Stimulated activated naive B cell treated with anti-CD40 and anti-IgM and Interleukin-4, amounts not matched to agents 10 μg/mL and 1 μg/mL and 100 μg/mL, for 72 hours (primary cell): ENCODE data around the gene MYOM3.

Experiments used
- ATAC-seq, 2 donors: fragments of 150-1000 bp; cut with Tn5 transposase; replicated peaks; 2 replicates each; pipeline ENCODE4 v1.10.0; 2021; ENCODE audit warnings: moderate library complexity in 1 of 2
- DNase-seq: peaks from one replicate; pipeline ENCODE4 v3.0.0; 2021
- H3K27ac Mint-ChIP-seq: one replicate; pipeline ENCODE4 v1.8.0; 2022; ENCODE audit warnings: mild to moderate bottlenecking, mixed read lengths
- H3K27me3 Mint-ChIP-seq, 2 donors: one replicate each; pipeline ENCODE4 v1.8.0; 2022; ENCODE audit warnings: mixed read lengths in 2 of 2
- H3K36me3 Mint-ChIP-seq, 2 donors: one replicate each; pipeline ENCODE4 v1.8.0; 2022; ENCODE audit warnings: mixed read lengths in 2 of 2, mild to moderate bottlenecking in 1 of 2
- H3K4me1 Mint-ChIP-seq, 2 donors: one replicate each; pipeline ENCODE4 v1.8.0; 2022; ENCODE audit warnings: mixed read lengths in 2 of 2, mild to moderate bottlenecking in 1 of 2
- H3K4me3 Mint-ChIP-seq, 2 donors: one replicate each; pipeline ENCODE4 v1.8.0; 2022; ENCODE audit warnings: mild to moderate bottlenecking in 2 of 2, mixed read lengths in 2 of 2, moderate library complexity in 1 of 2
- H3K9me3 Mint-ChIP-seq, 2 donors: one replicate each; pipeline ENCODE4 v1.8.0; 2022; ENCODE audit warnings: mixed read lengths in 2 of 2, mild to moderate bottlenecking in 1 of 2

Gene MYOM3

DNA sequence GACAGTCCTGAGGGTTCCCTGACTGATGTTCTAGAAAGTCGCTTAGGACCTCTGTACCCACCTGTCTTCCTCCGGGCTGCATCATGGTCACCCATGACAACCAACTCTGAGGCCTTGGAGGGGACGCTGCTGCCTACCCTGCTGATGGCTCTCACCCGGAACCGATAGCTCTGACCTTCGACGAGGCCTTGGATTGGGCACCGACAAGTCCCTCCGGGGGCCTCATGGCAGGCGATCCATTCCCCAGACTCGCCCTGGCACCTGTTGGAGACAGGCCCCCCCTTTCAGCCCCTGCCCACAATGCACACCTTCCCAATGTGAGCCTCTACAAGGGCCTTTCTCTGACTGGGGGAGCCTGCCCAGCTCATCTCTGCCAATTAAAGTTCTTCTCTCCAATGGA lies 21.2 kb downstream of the MYOM3 start:
- H3K27me3 Mint-ChIP-seq, result peaks cover 4 to 18% of the 10 kb centered on the region in 2 donors
- DNase-seq (no peak), ATAC-seq (no peak)
- H3K4me3 Mint-ChIP-seq, result no peak overlapping the region
- no peaks in the 10 kb centered on the region for H3K9me3 Mint-ChIP-seq
- H3K4me1 Mint-ChIP-seq, result no peaks in the 10 kb centered on the region
- H3K27ac Mint-ChIP-seq, result no peak overlapping the region
- H3K36me3 Mint-ChIP-seq, result no peaks in the 10 kb centered on the region

GRCh38 chr1:24089743-24090555 lies 22.0 kb downstream of the MYOM3 start:
- Mint-ChIP-seq H3K4me1 (no peaks in the 10 kb centered on the region), H3K27me3 (peaks cover 6 to 20% of the 10 kb centered on the region in 2 donors), H3K9me3 (no peaks in the 10 kb centered on the region), H3K4me3 (no peak overlapping the region), H3K36me3 (no peaks in the 10 kb centered on the region), H3K27ac (no peak overlapping the region)
- no peak for DNase-seq
- ATAC-seq, result no peak

DNA sequence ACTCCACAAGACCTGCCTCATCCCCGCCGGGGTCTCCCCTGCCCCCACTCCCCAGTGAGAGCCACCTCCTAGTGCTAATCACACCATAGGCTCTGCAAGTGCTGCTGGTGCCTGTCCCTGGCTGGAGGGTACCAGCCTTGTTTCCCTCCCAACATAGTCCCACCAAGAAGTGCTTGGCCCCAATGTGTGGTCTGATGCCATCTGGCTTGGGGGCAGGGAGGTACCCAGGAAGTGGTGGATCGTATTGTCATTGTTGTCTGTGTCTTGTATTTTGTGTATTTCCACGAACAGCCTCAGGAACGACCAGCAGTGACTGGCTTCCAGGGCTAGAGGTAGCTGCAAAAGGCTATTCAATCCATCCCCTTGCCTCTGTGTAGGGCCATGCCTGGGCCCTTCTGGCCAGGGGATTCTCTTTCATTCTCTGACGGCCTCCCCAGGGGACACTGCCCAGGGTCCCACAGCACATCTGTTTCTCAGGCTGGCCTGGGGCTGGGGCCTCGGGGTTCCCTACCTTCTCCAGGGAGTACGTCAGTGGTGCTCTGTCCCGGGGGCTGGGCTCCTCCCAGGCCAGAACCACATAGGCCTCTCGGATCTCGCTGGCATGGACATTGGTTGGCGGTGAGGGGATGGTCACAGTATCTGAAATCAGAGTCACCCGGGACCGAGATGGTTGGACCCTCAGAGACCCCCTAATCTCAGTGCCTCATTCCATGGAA lies 22.8 kb downstream of the MYOM3 start:
- H3K27ac Mint-ChIP-seq, result no peak overlapping the region
- ATAC-seq, result no peak
- DNase-seq, result no peak
- H3K4me1 Mint-ChIP-seq, result no peaks in the 10 kb centered on the region
- H3K27me3 Mint-ChIP-seq, result peaks cover 6 to 19% of the 10 kb centered on the region in 2 donors
- no peak overlapping the region for H3K4me3 Mint-ChIP-seq
- no peaks in the 10 kb centered on the region for H3K36me3 Mint-ChIP-seq
- no peaks in the 10 kb centered on the region for H3K9me3 Mint-ChIP-seq

DNA sequence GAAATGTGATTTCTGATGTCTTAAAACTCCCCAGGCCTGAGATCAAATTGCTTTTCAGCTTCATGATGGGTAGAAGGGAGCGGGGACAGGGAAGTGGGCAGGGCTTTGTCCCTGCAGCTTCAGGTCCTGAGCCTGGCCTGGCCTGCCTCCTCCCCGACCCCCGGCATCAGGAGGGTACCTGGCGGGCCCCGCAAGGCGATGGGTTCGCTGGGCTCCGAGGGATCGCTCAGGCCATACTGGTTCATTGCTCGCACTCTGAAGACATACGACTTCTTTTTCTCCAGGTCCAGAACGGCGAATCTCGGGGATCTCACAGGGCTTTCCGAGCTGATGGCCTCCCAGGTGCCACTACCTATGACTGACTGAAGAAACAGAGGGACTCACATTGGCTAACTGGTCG lies 25.5 kb downstream of the MYOM3 start:
- no peak for ATAC-seq
- H3K27ac Mint-ChIP-seq, result no peak overlapping the region
- no peaks in the 10 kb centered on the region for H3K9me3 Mint-ChIP-seq
- peaks cover 6 to 19% of the 10 kb centered on the region in 2 donors for H3K27me3 Mint-ChIP-seq
- H3K4me1 Mint-ChIP-seq, result no peaks in the 10 kb centered on the region
- DNase-seq, result no peak
- no peaks in the 10 kb centered on the region for H3K36me3 Mint-ChIP-seq
- no peak overlapping the region for H3K4me3 Mint-ChIP-seq

DNA sequence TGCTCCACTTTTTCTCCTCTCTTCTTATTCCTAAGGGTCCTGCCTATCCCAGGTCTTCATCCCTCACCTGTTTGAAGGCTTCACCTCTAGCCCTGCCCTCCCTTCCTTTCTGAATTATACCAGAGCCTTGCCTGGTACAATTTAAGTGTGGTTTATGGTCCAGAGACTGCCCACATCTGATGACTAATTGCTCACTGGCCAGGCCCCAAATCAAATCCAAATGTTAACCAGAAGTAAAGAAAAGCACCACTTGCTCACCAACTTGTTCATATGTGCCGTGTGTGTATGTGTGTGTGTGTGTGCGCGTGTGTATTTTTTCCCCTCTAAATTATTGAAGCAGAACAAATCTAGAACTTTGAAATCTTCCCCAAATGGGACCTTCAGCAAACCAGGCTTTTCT lies 26.4 kb downstream of the MYOM3 start:
- ATAC-seq (no peak), DNase-seq (no peak)
- Mint-ChIP-seq H3K27ac (peak overlapping the region; percentile 9), H3K9me3 (no peaks in the 10 kb centered on the region), H3K27me3 (peaks cover 13 to 25% of the 10 kb centered on the region in 2 donors), H3K4me1 (no peaks in the 10 kb centered on the region), H3K36me3 (no peaks in the 10 kb centered on the region), H3K4me3 (no peak overlapping the region)

- peaks cover 14 to 21% of the 10 kb centered on the region in 2 donors for H3K27me3 Mint-ChIP-seq
- no peak overlapping the region for H3K27ac Mint-ChIP-seq
- ATAC-seq, result no peak
- H3K9me3 Mint-ChIP-seq, result no peaks in the 10 kb centered on the region
- no peak for DNase-seq
- no peaks in the 10 kb centered on the region for H3K4me1 Mint-ChIP-seq
- H3K36me3 Mint-ChIP-seq, result no peaks in the 10 kb centered on the region
- H3K4me3 Mint-ChIP-seq, result no peak overlapping the region
These were observed 26.9 kb downstream of the MYOM3 start for GRCh38 chr1:24085007-24085406.

- no peaks in the 10 kb centered on the region for H3K4me1 Mint-ChIP-seq
- ATAC-seq, result no peak
- DNase-seq, result no peak
- H3K9me3 Mint-ChIP-seq, result no peaks in the 10 kb centered on the region
- H3K27ac Mint-ChIP-seq, result no peak overlapping the region
- H3K27me3 Mint-ChIP-seq, result peaks cover 14 to 19% of the 10 kb centered on the region in 2 donors
- no peaks in the 10 kb centered on the region for H3K36me3 Mint-ChIP-seq
- no peak overlapping the region for H3K4me3 Mint-ChIP-seq
These were observed 27.9 kb downstream of the MYOM3 start for GRCh38 chr1:24084050-24084449.

- Mint-ChIP-seq H3K9me3 (no peaks in the 10 kb centered on the region), H3K27ac (no peak overlapping the region), H3K4me3 (no peak overlapping the region), H3K27me3 (peaks cover 16 to 26% of the 10 kb centered on the region in 2 donors), H3K36me3 (no peaks in the 10 kb centered on the region), H3K4me1 (no peaks in the 10 kb centered on the region)
- ATAC-seq (no peak), DNase-seq (no peak)
These were observed 29.6 kb downstream of the MYOM3 start for GRCh38 chr1:24082372-24082771.

DNA sequence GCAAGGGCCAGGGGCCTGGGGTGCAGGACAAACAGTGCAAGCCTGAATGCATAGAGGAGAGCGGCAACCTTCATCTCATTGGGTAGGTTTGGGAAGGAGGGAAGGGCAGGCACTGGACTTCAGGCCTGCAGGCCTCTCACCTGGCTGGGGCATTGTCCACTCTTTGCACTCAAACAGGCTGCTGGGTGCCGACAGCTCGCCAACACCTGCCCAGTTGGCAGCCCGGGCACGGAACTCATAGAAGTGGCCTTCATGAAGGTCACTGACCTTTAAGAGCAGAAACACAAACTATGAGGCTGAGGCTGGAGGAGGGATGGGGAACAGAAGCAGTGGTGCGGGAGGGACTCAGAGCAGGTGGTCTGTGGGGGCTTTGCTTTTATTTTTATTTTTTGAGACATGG lies 30.7 kb downstream of the MYOM3 start:
- Mint-ChIP-seq H3K27me3 (peaks cover 20 to 31% of the 10 kb centered on the region in 2 donors), H3K4me1 (no peaks in the 10 kb centered on the region), H3K9me3 (no peaks in the 10 kb centered on the region), H3K36me3 (no peaks in the 10 kb centered on the region), H3K27ac (no peak overlapping the region), H3K4me3 (no peak overlapping the region)
- DNase-seq (no peak), ATAC-seq (no peak)

GRCh38 chr1:24080131-24080530 lies 31.8 kb downstream of the MYOM3 start:
- Mint-ChIP-seq H3K4me3 (no peak overlapping the region), H3K27ac (no peak overlapping the region), H3K9me3 (no peaks in the 10 kb centered on the region), H3K27me3 (peaks cover 19 to 22% of the 10 kb centered on the region in 2 donors), H3K36me3 (no peaks in the 10 kb centered on the region), H3K4me1 (no peaks in the 10 kb centered on the region)
- no peak for DNase-seq
- no peak for ATAC-seq

- ATAC-seq (no peak), DNase-seq (no peak)
- Mint-ChIP-seq H3K36me3 (no peaks in the 10 kb centered on the region), H3K27me3 (peaks cover 14 to 17% of the 10 kb centered on the region in 2 donors), H3K27ac (no peak overlapping the region), H3K4me3 (no peak overlapping the region), H3K9me3 (no peaks in the 10 kb centered on the region), H3K4me1 (no peaks in the 10 kb centered on the region)
These were observed 34.5 kb downstream of the MYOM3 start for GRCh38 chr1:24077278-24077978.

DNA sequence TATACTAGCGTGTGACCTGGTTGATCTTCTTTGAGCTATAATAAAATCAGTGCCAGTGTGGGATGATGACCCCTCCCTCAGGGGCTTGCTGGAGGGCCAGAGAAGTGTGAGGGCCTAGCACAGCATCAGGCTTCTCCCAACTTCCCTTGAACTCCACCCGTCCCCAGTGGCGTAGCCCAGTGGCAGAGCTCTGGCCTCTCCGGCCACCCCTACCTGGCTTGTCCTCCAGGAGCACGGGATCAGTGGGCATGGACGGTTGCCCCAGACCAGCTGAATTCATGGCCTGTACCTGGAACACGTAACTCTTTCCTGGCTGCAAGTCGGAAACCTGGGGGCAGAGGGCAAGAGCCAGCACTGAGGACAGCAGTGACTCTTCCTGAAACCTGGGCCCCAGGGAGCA lies 36.0 kb downstream of the MYOM3 start:
- DNase-seq (no peak), ATAC-seq (no peak)
- H3K4me1 Mint-ChIP-seq, result no peaks in the 10 kb centered on the region
- H3K36me3 Mint-ChIP-seq, result no peaks in the 10 kb centered on the region
- peaks cover 10 to 14% of the 10 kb centered on the region in 2 donors for H3K27me3 Mint-ChIP-seq
- H3K9me3 Mint-ChIP-seq, result no peaks in the 10 kb centered on the region
- no peak overlapping the region for H3K27ac Mint-ChIP-seq
- H3K4me3 Mint-ChIP-seq, result no peak overlapping the region

DNA sequence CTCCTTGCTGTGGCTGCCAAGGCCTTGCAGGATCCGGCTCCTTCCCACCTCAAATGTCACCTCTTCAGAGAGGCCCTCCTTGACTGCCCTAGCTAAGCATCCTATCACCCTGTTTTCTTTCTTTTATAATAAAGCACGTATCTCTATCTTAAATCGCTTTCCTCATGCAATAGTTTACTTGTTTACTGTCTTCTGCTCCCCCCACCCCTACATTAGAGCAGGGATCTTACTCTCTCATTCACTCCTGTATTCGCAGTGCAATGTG lies 36.4 kb downstream of the MYOM3 start:
- ATAC-seq (no peak), DNase-seq (no peak)
- Mint-ChIP-seq H3K4me3 (no peak overlapping the region), H3K9me3 (no peaks in the 10 kb centered on the region), H3K36me3 (no peaks in the 10 kb centered on the region), H3K4me1 (no peaks in the 10 kb centered on the region), H3K27me3 (peaks cover 6 to 11% of the 10 kb centered on the region in 2 donors), H3K27ac (no peak overlapping the region)

DNA sequence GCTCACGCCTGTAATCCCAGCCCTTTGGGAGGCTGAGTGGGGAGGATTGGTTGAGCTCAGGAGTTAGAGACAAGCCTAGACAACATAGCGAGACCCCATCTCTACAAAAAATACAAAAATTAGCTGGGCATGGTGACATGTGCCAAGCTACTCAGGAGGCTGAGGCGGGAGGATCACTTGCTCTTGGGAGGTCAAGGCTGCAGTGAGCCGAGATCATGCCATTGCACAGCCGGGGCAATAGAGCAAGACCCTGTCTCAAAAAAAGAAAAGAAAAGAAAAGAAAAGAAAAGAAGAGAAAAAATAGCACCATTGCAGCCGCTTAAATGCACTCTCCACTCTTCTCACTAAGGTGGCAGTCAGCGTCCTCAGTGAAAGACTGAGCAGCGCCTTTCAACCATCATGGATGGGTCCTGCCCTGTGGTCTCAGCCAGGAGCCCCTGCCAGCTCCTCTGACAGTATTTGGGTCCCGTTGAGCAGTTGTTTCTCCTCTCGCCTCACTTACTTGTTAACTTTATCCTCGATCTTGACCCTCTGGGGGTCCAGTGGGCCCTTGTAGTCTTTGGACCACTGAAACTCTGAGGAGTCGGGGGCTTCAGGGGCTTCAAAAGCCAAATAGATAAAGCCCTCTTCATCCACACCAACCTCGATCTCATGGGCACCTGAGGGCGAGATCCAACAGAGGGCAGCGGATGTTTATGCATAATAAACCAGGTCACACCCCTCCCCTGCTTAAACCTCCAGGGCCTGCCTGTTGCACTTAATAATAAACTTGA lies 36.9 kb downstream of the MYOM3 start:
- Mint-ChIP-seq H3K4me1 (no peaks in the 10 kb centered on the region), H3K27ac (no peak overlapping the region), H3K36me3 (no peaks in the 10 kb centered on the region), H3K27me3 (peaks cover 5 to 11% of the 10 kb centered on the region in 2 donors), H3K9me3 (no peaks in the 10 kb centered on the region), H3K4me3 (no peak overlapping the region)
- DNase-seq (no peak), ATAC-seq (no peak)
